ENCODE results near the gene SLC45A1.

GRCh38 chr1:8276173-8276914 is 41.6 kb upstream of the SLC45A1 start:
- TF ChIP-seq SIN3A (IDR thresholded peaks at IDR 0.05; ENCODE audit: low read depth) = no peak
- TF ChIP-seq CEBPB (IDR thresholded peaks at IDR 0.05; ENCODE audit: low read depth) = no peak
- no peak for TF ChIP-seq POLR2A (IDR thresholded peaks at IDR 0.05; ENCODE audit: borderline replicate concordance, extremely low read depth, insufficient read depth, insufficient read length)
- no peak for TF ChIP-seq CTCF (IDR thresholded peaks at IDR 0.05 in 2 of 3, conservative IDR thresholded peaks at IDR 0.05 in 1 of 3; ENCODE audit: borderline replicate concordance in 1 of 3, insufficient read depth in 1 of 3, low read depth in 2 of 3, low read length in 2 of 3)
- no peak for TF ChIP-seq ZFX (IDR thresholded peaks at IDR 0.05)
- no peak for TF ChIP-seq EZH2phosphoT487 (IDR thresholded peaks at IDR 0.05; ENCODE audit: borderline replicate concordance)
- no peak for TF ChIP-seq POLR2AphosphoS5 (IDR thresholded peaks at IDR 0.05; ENCODE audit: low read depth, low read length)
- TF ChIP-seq JUND (IDR thresholded peaks at IDR 0.05) = no peak
- no peak for TF ChIP-seq RAD21 (IDR thresholded peaks at IDR 0.05; ENCODE audit: low read depth)

Data from HCT116 (cell line).